Loucy (cell line): ENCODE results near the gene CFAP53.

Experiments
- CTCF ChIP-seq: fragments of 200-600 bp; sonication (generic); conservative IDR thresholded peaks from 2 replicates; pipeline ENCODE4 v1.5.1; 2014; ENCODE audit warnings: mild to moderate bottlenecking, antibody characterized with exemption, low read length
- EZH2phosphoT487 ChIP-seq: fragments of 200-600 bp; IDR thresholded peaks from 2 replicates; pipeline ENCODE4 v1.6.1; 2018; ENCODE audit warnings: antibody characterized with exemption, mild to moderate bottlenecking, moderate library complexity, borderline replicate concordance

GRCh38 chr18:50287441-50288347, 21.4 kb upstream of the CFAP53 start, which contains the start of gene CXXC1:
- TF ChIP-seq CTCF = peak; percentile 53
- no peak for TF ChIP-seq EZH2phosphoT487
